Middle frontal gyrus (tissue), 1 donor: Measurements from ENCODE around the gene CTNNA3.

ENCODE experiments used
- DNase-seq: peaks from one replicate; pipeline ENCODE4 v3.0.0-alpha.2; 2015; ENCODE audit warnings: low spot score; ENCODE audit errors: extremely low spot score

Gene CTNNA3

DNA sequence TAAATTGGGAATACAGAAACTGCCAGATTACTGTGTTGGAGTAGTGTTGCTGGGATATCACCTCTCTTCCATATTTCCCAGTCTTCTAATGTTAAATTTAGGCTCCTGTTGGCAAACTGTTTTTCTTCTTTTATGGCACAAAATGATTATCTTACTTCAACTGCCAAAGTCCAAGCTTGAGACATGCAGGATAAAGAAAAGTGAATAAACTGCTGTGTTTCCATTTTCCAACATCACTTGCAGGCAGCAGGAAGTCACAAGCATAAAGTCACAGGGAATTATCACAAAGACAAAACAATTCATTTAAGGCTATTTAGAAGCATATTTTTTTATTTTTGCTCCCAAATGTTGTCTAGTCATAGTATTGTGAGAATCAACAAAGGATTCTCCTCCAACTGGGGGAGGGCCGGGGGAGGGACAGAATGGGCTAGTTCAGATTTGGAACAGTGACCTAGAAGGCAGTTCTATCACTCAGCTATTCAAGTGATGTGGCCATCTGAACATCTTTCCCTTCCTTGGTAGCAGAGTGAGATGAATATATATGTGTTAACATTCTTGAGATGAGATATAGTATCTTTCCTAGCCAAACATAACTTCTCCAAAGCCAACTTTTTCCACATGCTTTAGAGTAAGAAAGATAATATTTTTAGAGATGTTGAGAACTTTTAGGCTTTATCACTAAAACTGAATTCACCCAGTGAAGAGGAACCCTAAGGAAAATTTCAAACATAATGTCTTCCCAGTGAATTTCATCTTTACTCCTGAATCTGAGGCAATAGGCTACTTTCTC lies 364.7 kb downstream of the CTNNA3 start:
- DNase-seq: peak; percentile 18

DNA sequence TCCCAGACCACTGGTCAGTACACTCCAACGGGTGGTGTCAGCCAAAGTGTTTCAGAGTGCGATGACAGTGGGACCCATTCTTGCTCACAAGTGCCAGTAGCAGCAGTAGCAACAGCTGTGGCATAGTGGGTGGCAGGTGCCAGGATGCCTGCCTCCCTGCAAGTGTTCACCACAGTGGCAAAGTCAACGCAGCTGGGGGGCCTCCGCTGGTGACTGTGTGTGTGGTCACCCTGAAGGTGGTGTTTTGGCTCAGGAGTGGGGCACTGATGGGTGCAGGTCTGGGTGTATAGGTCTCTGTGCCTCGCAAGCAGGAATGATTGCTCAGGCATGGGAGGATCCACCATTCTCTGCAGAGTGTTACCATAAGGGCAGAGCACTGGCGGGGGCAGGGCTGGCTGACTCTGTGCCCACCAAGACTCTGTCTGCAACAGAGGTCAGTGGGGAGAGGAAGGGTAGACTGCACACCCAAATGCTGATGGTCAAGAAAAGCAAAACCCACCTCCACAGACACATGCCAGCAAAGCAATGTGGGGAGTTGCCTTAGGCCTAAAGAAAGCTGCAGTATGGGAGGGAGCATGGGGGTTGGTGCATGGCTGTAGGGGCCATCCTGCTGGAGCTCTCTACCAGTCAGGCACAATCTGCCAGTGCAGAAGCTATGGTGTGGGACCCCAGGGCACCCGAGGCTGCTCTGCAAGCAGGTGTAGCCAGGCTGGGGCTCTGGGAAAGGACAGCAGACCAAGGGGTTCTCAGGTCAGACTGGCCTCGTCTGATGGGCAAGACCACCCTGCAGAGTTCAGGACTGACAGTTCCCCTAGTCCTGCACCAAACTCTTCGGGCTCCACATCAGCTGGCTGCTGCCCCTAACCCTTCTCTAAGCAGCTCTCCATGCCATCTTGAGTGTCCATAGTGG lies 368.1 kb downstream of the CTNNA3 start:
- no peak for DNase-seq

DNA sequence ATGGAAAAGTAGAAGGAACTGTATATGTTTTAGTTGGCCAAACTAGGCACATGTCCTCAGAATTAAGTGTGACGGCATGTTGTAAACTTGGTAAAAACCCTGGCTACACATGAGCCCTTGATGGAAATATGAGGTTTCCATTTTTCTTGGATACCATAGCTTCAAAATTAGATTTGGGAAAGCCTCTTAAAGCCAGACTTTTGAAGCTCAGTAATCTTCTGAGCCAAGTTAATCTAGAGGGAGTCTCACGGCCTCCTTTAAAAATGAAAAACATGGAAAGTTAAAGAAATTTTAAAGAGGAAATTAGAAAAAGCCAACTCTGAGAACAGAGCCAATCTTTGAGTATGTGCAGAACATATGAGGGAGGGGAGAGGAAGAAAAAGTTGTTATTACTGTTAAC lies 376.0 kb downstream of the CTNNA3 start:
- DNase-seq: no peak

DNA sequence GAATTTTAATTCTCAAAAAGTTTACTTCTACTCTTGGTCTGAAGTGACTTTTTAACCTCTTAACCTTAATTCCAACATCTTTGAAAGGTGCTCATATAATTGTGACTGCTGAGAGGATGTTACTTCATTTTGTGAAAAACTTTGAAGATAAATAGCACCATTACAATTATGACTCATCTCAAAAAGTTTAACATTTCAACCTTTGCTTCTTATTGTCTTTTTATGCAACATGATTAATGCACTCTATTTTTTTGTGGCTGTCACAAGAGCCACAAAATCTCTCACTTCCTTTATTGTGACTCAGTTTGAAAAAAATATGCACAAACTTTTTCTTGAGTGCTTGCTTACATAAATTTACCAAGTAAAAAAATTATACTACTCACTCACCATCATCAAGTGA lies 387.1 kb downstream of the CTNNA3 start:
- DNase-seq: no peak

DNA sequence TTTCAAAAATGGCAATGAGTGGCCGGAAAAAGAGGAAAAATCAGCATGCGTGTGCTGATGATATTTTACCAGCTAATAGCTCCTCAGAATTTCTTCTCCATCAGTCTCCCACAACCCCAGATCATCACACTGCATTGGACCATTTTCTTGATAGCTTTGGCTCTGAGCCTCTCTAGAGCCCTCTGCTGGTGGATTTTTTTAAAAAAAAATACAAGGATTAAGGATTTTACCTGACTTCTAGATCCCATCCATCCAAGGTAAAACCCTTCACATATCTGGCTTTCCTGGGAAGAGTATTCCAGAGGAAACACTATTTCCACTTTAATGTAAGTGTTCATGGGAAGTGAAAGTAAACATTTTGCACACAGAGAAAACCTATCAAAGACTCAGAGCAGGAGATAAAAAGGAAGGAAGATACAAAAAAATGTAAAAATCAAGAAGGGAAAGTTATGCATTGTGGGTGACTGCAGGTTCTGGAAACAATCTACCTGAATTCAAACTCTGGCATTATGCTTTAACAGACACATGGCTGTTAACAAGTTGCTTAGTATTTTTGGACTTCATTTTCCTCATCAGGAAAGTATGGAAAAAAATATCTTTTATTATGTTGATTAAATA lies 389.3 kb downstream of the CTNNA3 start:
- DNase-seq: no peak

DNA sequence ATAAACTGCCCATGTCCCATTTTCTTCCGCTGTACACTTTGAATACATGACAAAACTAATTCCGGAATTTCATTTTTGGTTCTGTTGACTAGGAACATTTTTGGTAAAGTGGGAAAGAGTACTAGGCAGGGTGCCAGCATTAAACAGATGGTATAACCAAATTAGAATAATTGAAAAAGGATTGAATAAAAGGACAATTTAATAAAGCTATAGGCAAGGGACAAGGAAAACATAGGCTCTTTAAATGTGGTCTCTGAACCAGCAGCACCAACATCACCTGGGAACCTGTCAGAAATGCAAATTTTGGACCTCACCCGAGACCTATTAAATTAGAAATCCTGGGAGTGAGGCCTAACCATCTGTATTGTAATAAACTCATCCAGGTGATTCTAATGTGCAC lies 393.3 kb downstream of the CTNNA3 start:
- no peak for DNase-seq

DNA sequence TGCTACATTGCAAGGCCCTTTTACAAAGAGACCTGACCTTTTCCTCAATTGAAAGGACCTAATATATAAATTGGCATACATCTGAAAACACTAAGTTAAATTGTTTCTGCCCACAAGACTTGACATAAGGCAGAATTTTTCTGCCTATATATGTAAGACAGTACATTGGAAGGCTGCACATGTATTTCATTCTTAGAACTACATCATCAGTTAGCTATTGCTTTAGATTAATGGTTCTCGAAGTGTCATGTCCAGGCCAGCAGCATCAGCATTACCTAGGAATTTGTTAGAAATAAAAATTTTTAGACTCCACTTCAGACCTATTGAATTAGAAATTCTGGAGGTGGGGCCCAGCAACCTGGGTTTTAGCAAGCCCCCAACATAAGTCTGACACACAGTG lies 396.2 kb downstream of the CTNNA3 start:
- DNase-seq: no peak

DNA sequence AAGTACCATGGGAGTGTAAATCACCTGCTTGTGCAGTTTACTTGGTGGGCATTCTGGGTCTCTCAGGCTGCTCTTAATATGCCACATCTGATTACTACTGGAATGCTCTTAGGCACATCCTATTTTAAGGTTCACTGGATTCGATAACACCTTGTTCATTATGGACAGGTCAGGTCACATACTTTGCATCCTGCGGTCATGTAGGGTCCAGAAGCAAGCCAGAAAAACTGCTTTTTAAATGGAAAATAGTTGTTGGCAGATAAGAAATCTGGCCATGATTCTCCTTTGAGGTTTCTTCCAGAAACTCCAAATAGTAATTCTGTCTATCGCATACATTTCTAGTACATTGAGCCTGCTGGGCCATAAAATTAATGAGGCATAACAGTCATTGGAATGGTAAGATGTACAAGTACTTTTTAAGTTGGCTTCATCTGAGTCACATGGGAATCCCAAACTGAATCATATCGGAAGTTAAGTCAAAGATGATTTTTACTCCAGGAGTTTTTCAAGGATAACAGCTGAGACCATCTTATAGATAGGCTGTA lies 398.3 kb downstream of the CTNNA3 start:
- no peak for DNase-seq

DNA sequence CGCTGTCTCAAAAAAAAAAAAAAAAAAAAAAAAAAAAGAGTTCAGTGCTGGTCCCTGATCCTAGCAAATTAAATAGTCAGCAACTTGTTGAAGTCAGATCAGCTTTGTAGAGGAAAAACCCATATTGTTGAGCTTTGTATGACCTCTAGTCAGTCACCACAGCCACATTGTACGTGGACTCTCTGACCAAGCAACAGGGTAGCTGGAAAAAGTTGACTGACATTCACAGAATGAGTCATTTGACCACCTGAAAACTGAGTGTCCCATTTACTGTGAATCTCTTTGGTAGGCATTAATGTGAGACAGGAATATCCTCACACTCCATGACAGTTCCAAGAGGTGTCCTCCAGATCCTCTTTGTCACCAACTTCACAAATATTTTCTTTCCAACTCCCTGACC lies 399.1 kb downstream of the CTNNA3 start:
- no peak for DNase-seq

DNA sequence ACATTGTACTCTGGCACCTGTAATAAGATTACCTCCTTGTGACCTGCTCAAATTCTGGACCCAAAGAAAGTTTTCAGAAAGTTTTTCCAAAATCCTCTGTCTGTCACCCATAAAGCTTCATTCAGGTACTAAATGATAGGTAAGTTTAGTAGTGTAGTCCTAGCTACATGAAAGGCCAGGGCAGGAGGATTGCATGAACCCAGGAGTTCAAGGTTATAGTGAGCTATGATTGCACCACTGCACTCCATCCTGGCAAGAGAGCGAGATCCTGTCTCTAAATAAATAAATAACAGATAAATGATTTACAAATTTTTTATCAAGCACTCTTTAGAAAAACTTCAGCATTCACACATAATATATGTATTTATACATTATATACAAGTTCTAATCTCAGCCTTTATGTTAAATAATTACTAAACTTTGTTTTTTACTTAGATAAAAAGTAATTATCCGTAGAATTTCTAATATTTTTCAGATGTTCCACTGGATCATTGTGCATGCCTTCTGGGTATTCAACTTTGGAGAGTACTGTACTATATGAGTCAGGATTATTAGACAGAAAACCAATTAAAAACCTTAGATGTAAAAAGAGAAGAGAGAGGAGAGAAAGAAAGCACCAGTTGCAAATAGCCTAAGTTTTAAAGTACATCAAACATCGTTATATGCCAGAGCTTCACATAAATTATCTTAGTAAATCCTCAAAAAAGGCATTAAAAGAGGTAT lies 407.1 kb downstream of the CTNNA3 start:
- no peak for DNase-seq

DNA sequence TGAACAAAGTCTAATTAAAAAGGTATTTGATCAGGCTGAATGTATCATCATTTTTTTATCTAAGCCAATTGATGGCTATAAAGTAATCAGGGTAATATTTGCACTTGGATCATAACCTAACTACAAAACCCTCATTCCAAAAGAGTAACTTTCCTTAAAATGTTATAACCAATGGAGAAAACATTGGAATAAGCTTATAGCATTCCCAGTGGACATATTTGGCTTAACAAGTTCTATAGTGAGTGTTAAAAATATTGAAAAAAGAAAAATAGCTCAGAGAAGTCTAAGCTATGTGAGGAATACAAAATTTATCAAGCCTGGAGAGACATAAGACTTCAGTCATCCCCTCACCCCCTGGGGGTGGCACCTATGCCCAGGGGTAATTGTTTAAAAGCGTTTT lies 411.4 kb downstream of the CTNNA3 start:
- DNase-seq: no peak

DNA sequence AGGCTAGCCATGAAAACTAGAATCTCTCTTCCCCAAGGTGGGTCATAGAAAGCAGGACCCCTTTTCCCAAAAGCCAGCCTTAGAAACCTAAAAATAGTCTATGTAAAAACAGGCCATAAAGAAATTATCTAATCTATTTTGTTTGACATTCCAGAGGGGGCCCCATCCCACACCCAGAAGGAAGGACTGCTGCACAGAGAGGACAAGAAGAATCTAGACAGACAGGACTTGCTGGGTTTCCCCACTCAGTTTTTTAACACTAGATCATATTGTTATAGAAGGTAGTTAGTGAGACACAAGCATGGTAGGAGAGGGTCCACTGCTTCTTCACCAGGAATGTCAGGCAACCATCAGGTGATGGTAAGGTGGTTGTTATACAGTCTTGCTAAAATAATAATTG lies 413.1 kb downstream of the CTNNA3 start:
- no peak for DNase-seq

DNA sequence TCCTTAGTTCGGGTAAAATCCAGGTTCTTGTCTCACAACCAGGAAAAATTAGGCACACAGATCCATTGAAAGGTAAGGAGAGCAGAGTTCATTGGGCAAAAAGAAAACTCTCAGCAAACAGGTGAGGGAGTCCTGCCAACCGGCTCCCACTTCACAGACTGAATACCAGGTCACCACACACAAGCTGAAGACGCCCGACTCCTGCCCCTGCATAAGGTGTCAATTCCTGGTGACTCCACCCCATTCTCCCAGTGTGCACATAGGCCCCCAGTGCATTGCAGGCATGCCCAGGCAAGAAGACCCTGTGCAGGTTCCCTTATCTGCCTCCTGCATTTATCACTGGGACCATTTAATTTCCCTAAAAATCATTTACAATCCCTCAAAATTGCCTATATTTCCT lies 415.6 kb downstream of the CTNNA3 start:
- DNase-seq: no peak

DNA sequence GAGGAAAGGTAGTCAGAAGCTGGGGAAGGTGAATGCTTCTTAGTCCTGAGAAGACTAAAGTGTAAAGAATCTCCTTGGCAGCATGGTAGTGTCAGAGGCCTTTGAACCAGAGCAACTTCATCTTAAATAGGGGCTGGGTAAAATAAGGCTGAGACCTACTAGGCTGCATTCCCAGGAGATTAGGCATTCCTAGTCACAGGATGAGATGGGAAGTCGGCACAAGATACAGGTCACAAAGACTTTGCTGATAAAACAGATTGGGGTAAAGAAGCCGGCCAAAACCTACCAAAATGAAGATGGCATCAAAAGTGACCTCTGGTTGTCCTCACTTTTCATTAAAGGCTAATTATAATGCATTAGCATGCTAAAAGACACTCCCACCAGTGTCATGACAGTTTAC lies 418.6 kb downstream of the CTNNA3 start:
- no peak for DNase-seq

DNA sequence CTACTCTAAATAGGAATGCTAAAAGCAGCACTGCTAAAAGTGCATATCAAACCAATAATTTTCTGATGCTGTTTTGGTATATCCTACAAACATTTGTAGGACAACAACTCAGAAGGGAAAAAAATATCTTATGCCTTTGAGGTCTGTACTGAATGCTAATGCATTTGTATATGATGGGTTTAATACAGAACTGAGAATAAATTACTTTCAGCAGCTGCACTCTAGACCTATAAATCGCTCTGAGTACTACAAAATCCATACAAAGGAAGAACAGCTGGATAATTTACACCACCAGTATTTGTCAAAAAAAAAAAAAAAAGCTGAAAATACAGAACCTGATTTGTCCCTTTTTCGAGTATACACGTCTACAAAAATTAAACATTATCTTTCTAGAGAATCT lies 426.2 kb downstream of the CTNNA3 start:
- DNase-seq: no peak

DNA sequence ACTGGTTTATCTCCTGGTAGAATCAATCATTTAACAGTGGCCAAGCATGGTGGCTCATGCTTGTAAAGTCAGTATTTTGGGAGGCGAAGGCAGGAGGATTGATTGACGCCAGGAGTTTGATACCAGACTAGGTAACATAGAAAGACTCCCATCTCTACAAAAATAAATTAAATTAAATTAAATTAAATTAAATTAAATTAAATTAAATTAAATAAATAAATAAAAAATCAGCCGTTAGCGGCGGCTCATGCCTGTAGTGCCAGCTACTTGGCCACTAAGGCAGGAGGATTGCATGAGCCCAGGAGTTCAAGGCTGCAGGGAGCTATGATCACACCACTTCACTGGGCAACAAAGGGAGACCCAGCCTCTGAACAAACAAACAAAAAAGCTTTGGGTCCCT lies 427.8 kb downstream of the CTNNA3 start:
- DNase-seq: no peak

DNA sequence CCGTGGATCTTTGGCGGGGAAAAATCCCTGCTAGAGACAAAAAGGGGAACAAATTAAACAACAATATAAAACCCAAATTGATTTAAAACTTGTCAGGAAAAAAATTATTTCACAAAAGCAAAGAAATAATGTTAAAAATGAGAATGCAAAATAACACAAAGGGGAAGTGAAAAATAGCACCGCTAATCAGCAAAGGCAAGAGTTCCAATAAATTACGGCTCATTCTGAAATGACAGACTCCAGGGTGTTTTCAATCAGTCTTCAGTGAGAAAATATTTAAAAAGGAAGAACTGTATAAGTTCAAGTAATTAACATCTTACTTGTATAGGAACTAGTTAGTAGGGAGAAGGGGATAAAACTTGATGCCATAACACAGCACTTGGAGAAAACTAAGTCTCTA lies 433.3 kb downstream of the CTNNA3 start:
- DNase-seq: no peak

DNA sequence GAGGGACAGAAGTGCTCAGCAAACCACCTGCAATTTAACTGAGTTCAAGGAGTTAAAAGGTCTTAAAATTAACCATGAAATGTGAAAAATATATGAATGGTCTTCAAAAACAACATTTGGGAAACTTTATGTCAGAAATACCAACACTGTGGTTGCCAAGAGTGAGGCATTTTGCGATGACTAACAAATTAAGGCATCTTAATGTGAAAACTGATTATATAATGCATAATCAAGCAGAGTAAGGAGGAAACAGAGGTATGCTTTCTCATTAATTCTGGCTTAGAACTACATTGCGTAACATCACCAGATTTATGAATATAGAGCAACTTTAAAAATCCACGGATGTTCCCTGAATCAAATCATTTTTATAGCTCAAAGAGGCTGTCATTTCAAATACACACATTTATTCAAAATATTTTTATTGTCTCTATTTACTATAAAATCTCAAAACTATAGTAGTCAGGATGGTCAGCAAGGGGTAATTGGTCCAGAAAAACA lies 434.6 kb downstream of the CTNNA3 start:
- no peak for DNase-seq

DNA sequence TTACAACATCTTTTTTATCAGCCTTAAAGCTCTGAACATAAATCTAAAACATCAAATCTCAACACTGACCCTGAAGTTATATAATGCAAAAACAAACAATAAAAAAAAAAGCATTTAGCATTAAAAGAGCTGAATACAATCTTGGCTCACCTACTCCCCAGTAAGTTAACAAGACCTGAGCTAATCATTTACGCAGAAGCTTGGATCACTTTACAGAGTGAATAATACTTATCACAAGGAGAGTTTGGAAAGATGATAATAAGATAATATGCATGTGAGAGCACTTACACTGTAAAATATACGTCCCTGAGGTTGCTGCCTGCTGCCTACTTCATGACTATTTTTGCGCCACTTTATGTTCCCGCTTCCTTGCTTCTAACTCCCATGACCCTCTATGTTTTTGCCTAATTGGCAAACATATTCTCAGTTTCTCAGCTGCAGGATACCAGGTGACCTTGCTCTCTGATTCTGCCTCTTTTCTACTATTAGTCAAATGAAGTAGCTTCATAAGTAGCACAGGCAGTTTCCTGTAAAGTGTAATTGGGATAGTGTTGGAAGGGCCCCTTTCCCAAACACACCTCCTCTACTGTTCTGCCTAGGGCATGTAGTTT lies 436.6 kb downstream of the CTNNA3 start:
- DNase-seq: no peak

DNA sequence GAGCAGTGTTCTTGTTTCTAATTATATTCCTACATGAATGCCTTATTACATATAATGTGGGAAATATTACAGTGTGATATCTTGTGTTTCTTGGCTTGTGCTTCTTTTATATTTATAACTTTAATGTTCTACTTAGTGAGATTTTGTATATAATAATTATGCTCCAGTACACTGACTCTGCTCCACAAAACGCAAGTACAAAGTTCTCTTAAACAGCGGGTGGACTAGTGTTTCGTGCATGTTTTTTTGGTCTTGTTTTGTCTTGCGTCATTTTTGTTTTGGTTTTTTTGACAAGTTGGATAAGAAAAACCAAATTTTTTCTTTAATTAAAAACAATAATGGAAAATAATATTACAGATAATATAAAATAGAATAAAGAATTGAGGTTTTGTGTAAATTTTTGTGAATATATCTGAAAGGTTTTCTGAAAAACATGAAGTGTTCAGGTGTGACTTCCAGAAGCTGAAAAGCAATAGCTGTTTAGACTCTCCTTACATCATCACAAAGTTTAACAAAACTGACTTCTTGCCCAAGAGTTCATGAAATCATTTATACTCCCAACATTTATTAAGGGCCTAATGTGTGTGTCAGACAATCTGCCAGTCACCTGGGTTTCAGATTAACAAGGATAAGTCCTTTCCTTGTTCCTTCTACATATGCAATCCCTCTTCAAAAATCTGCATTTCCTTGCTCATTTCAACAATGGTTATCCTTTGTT lies 438.4 kb downstream of the CTNNA3 start:
- DNase-seq: no peak
